HEK293 (cell line): ENCODE measurements around the gene KIFC1.

Source experiments
- KLF16 ChIP-seq: fragments of 450-650 bp; formaldehyde crosslinking; IDR thresholded peaks from 2 replicates; pipeline ENCODE4 v1.5.1; 2017; ENCODE audit warnings: missing biosample characterization, missing genetic modification characterization
- KLF7 ChIP-seq: fragments of 450-650 bp; formaldehyde crosslinking; IDR thresholded peaks from 2 replicates; pipeline ENCODE4 v1.5.1; 2016; ENCODE audit warnings: missing biosample characterization, missing genetic modification characterization, borderline replicate concordance
- MYNN ChIP-seq: fragments of 450-650 bp; formaldehyde crosslinking; IDR thresholded peaks from 2 replicates; pipeline ENCODE4 v1.5.1; 2016; ENCODE audit warnings: missing biosample characterization, missing genetic modification characterization, borderline replicate concordance
- OVOL3 ChIP-seq: fragments of 450-650 bp; formaldehyde crosslinking; IDR thresholded peaks from 2 replicates; pipeline ENCODE4 v1.5.1; 2016; ENCODE audit warnings: missing biosample characterization, missing genetic modification characterization
- SCRT2 ChIP-seq: fragments of 450-650 bp; formaldehyde crosslinking; IDR thresholded peaks from 2 replicates; pipeline ENCODE4 v1.5.1; 2016; ENCODE audit warnings: missing biosample characterization, missing genetic modification characterization
- ZEB2 ChIP-seq: fragments of 450-650 bp; formaldehyde crosslinking; IDR thresholded peaks from 2 replicates; pipeline ENCODE4 v1.5.1; 2016; ENCODE audit warnings: missing biosample characterization, missing genetic modification characterization
- ZFHX2 ChIP-seq: fragments of 450-650 bp; formaldehyde crosslinking; conservative IDR thresholded peaks from 2 replicates; pipeline ENCODE4 v1.5.1; 2016; ENCODE audit warnings: missing biosample characterization, missing genetic modification characterization
- ZIC2 ChIP-seq: fragments of 450-650 bp; formaldehyde crosslinking; IDR thresholded peaks from 2 replicates; pipeline ENCODE4 v1.5.1; 2016; ENCODE audit warnings: missing biosample characterization, missing genetic modification characterization
- ZNF132 ChIP-seq: fragments of 450-650 bp; formaldehyde crosslinking; IDR thresholded peaks from 2 replicates; pipeline ENCODE4 v1.5.1; 2017; ENCODE audit warnings: missing biosample characterization, missing genetic modification characterization, borderline replicate concordance
- ZNF155 ChIP-seq: fragments of 450-650 bp; formaldehyde crosslinking; IDR thresholded peaks from 2 replicates; pipeline ENCODE4 v1.5.1; 2016; ENCODE audit warnings: missing biosample characterization, missing genetic modification characterization
- ZNF169 ChIP-seq: fragments of 450-650 bp; formaldehyde crosslinking; IDR thresholded peaks from 2 replicates; pipeline ENCODE4 v1.5.1; 2016; ENCODE audit warnings: missing biosample characterization, missing genetic modification characterization
- ZNF221 ChIP-seq: fragments of 450-650 bp; formaldehyde crosslinking; IDR thresholded peaks from 2 replicates; pipeline ENCODE4 v1.5.1; 2017; ENCODE audit warnings: missing biosample characterization, missing genetic modification characterization, borderline replicate concordance
- ZNF274 ChIP-seq, 2 experiments: fragments of 200-500 bp in 1 of 2; fragments of 450-650 bp in 1 of 2; sonication (Bioruptor generic) in 1 of 2; formaldehyde crosslinking in 1 of 2; IDR thresholded peaks; 2 replicates each; pipeline versions ENCODE4 v1.5.1 to v1.6.1; 2014 to 2016; ENCODE audit warnings: borderline replicate concordance in 1 of 2, inconsistent platforms in 1 of 2, low read length in 1 of 2, missing biosample characterization in 1 of 2, missing genetic modification characterization in 1 of 2
- ZNF354C ChIP-seq: fragments of 450-650 bp; formaldehyde crosslinking; IDR thresholded peaks from 2 replicates; pipeline ENCODE4 v1.5.1; 2016; ENCODE audit warnings: missing biosample characterization, missing genetic modification characterization, low read depth, borderline replicate concordance
- ZNF391 ChIP-seq: fragments of 450-650 bp; formaldehyde crosslinking; IDR thresholded peaks from 2 replicates; pipeline ENCODE4 v1.5.1; 2016; ENCODE audit warnings: low read depth, missing biosample characterization, missing genetic modification characterization, borderline replicate concordance
- ZNF501 ChIP-seq: fragments of 450-650 bp; formaldehyde crosslinking; IDR thresholded peaks from 2 replicates; pipeline ENCODE4 v1.5.1; 2016; ENCODE audit warnings: missing biosample characterization, missing genetic modification characterization
- ZNF558 ChIP-seq: fragments of 450-650 bp; formaldehyde crosslinking; IDR thresholded peaks from 2 replicates; pipeline ENCODE4 v1.5.1; 2016; ENCODE audit warnings: missing biosample characterization, missing genetic modification characterization
- ZNF561 ChIP-seq: fragments of 450-650 bp; IDR thresholded peaks from 2 replicates; pipeline ENCODE4 v1.5.1; 2018; ENCODE audit warnings: missing biosample characterization, missing genetic modification characterization, borderline replicate concordance
- ZNF660 ChIP-seq: fragments of 450-650 bp; IDR thresholded peaks from 2 replicates; pipeline ENCODE4 v1.5.1; 2018; ENCODE audit warnings: missing biosample characterization, mild to moderate bottlenecking, missing genetic modification characterization
- ZNF670 ChIP-seq: fragments of 450-650 bp; formaldehyde crosslinking; IDR thresholded peaks from 2 replicates; pipeline ENCODE4 v1.5.1; 2016; ENCODE audit warnings: missing biosample characterization, missing genetic modification characterization, low read depth
- ZNF707 ChIP-seq: fragments of 450-650 bp; formaldehyde crosslinking; IDR thresholded peaks from 2 replicates; pipeline ENCODE4 v1.5.1; 2016; ENCODE audit warnings: missing biosample characterization, missing genetic modification characterization
- ZNF76 ChIP-seq: fragments of 450-650 bp; formaldehyde crosslinking; IDR thresholded peaks from 2 replicates; pipeline ENCODE4; 2016; ENCODE audit warnings: low read depth, missing biosample characterization, missing genetic modification characterization, borderline replicate concordance
- ZNF837 ChIP-seq: fragments of 450-650 bp; formaldehyde crosslinking; IDR thresholded peaks from 2 replicates; pipeline ENCODE4 v1.5.1; 2016; ENCODE audit warnings: missing biosample characterization, missing genetic modification characterization
- TF ChIP-seq, protein P1 (sequence below): fragments of 450-650 bp; formaldehyde crosslinking; IDR thresholded peaks from 2 replicates; pipeline ENCODE4 v1.5.1; 2016; ENCODE audit warnings: missing biosample characterization, missing genetic modification characterization, low read depth
- TF ChIP-seq, protein P2 (sequence below): IDR thresholded peaks from 2 replicates; pipeline ENCODE4 v1.6.1; 2011; ENCODE audit warnings: mild to moderate bottlenecking, low read depth, low read length, borderline replicate concordance
- TF ChIP-seq, protein P3 (sequence below): fragments of 450-650 bp; IDR thresholded peaks from 2 replicates; pipeline ENCODE4 v1.5.1; 2018; ENCODE audit warnings: missing biosample characterization, mild to moderate bottlenecking, missing genetic modification characterization
- TF ChIP-seq, protein P4 (sequence below): fragments of 450-650 bp; formaldehyde crosslinking; IDR thresholded peaks from 2 replicates; pipeline ENCODE4 v1.5.1; 2016; ENCODE audit warnings: missing biosample characterization, missing genetic modification characterization
- TF ChIP-seq, protein P5 (sequence below): fragments of 450-650 bp; formaldehyde crosslinking; IDR thresholded peaks from 2 replicates; pipeline ENCODE4 v1.5.1; 2017; ENCODE audit warnings: missing biosample characterization, missing genetic modification characterization
- TF ChIP-seq, protein P6 (sequence below): fragments of 450-650 bp; formaldehyde crosslinking; IDR thresholded peaks from 2 replicates; pipeline ENCODE4 v1.5.1; 2016; ENCODE audit warnings: missing biosample characterization, missing genetic modification characterization

KIFC1 gene

DNA sequence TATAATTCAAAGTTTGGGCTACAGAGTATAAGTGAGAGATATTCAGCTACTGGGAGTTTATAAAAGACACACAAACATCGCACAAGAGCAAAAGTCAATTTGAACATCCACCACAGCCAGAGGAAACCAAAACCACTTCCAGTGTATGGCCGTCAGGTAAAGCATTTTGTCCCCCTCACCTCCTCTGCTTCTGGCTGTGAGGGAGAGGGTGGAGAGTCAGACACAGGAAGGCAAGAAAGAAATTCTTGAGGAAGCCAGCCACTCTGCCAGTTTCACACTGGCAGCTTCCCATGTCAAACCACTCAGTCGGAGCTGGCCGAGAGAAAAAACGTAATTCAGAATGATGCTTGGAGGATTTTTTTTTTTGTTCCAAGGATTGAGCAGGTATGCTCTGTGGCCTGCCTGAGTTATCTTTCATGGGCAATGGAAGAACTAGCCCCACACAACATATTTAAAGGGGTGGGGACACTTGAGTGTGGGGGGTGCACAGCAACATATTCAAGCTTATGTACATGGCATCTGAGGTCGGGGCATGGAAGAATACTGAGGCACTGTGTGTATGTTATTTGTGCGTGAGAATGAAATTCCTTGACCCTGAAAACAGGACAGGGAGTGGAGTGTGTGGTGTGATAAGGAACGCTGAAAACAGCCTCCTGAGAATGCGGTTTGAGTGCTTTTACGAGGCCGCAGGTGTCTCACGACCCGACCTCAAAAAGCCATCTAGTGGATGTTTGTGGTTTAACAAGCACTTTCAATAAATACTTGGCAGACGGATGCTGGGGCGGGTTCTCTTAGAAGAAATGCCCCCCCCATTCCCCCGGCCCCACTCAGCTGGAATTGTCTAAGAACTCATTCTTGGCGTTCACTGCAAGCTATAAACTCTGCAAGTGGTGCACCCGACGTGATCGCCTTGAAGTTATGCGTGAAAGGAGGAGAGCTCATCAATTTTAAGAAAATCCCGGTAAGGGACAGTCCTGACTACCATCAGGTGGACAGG is 46.6 kb upstream of the KIFC1 start (continued):
- TF ChIP-seq, protein P1, sequence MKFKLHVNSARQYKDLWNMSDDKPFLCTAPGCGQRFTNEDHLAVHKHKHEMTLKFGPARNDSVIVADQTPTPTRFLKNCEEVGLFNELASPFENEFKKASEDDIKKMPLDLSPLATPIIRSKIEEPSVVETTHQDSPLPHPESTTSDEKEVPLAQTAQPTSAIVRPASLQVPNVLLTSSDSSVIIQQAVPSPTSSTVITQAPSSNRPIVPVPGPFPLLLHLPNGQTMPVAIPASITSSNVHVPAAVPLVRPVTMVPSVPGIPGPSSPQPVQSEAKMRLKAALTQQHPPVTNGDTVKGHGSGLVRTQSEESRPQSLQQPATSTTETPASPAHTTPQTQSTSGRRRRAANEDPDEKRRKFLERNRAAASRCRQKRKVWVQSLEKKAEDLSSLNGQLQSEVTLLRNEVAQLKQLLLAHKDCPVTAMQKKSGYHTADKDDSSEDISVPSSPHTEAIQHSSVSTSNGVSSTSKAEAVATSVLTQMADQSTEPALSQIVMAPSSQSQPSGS (tag by site-specific recombination), result no peak
- TF ChIP-seq MYNN, result no peak
- TF ChIP-seq, protein P2, sequence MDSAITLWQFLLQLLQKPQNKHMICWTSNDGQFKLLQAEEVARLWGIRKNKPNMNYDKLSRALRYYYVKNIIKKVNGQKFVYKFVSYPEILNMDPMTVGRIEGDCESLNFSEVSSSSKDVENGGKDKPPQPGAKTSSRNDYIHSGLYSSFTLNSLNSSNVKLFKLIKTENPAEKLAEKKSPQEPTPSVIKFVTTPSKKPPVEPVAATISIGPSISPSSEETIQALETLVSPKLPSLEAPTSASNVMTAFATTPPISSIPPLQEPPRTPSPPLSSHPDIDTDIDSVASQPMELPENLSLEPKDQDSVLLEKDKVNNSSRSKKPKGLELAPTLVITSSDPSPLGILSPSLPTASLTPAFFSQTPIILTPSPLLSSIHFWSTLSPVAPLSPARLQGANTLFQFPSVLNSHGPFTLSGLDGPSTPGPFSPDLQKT, result no peak
- TF ChIP-seq ZNF155 (tag by site-specific recombination), result no peak
- no peak for TF ChIP-seq ZNF670
- TF ChIP-seq, protein P3, sequence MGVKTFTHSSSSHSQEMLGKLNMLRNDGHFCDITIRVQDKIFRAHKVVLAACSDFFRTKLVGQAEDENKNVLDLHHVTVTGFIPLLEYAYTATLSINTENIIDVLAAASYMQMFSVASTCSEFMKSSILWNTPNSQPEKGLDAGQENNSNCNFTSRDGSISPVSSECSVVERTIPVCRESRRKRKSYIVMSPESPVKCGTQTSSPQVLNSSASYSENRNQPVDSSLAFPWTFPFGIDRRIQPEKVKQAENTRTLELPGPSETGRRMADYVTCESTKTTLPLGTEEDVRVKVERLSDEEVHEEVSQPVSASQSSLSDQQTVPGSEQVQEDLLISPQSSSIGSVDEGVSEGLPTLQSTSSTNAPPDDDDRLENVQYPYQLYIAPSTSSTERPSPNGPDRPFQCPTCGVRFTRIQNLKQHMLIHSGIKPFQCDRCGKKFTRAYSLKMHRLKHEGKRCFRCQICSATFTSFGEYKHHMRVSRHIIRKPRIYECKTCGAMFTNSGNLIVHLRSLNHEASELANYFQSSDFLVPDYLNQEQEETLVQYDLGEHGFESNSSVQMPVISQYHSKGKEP (tag by site-specific recombination), result no peak
- TF ChIP-seq, protein P4, sequence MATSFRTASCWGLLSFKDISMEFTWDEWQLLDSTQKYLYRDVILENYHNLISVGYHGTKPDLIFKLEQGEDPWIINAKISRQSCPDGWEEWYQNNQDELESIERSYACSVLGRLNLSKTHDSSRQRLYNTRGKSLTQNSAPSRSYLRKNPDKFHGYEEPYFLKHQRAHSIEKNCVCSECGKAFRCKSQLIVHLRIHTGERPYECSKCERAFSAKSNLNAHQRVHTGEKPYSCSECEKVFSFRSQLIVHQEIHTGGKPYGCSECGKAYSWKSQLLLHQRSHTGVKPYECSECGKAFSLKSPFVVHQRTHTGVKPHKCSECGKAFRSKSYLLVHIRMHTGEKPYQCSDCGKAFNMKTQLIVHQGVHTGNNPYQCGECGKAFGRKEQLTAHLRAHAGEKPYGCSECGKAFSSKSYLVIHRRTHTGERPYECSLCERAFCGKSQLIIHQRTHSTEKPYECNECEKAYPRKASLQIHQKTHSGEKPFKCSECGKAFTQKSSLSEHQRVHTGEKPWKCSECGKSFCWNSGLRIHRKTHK (tag by site-specific recombination), result no peak
- peak; percentile 69 for TF ChIP-seq ZNF561 (tag by site-specific recombination)
- peak; percentile 89 for TF ChIP-seq ZEB2 (tag by site-specific recombination)
- no peak; the same call in 1 of the 2 replicates for TF ChIP-seq ZNF76 (tag by site-specific recombination)
- peak; percentile 71; the same call in 1 of the 2 replicates for TF ChIP-seq KLF7 (tag by site-specific recombination)
- TF ChIP-seq KLF16 (tag by site-specific recombination), result no peak
- TF ChIP-seq, protein P5, sequence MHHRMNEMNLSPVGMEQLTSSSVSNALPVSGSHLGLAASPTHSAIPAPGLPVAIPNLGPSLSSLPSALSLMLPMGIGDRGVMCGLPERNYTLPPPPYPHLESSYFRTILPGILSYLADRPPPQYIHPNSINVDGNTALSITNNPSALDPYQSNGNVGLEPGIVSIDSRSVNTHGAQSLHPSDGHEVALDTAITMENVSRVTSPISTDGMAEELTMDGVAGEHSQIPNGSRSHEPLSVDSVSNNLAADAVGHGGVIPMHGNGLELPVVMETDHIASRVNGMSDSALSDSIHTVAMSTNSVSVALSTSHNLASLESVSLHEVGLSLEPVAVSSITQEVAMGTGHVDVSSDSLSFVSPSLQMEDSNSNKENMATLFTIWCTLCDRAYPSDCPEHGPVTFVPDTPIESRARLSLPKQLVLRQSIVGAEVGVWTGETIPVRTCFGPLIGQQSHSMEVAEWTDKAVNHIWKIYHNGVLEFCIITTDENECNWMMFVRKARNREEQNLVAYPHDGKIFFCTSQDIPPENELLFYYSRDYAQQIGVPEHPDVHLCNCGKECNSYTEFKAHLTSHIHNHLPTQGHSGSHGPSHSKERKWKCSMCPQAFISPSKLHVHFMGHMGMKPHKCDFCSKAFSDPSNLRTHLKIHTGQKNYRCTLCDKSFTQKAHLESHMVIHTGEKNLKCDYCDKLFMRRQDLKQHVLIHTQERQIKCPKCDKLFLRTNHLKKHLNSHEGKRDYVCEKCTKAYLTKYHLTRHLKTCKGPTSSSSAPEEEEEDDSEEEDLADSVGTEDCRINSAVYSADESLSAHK (tag by site-specific recombination), result peak; percentile 82
- TF ChIP-seq ZNF660 (tag by site-specific recombination), result no peak; the same call in 1 of the 2 replicates
- no peak for TF ChIP-seq ZNF837 (tag by site-specific recombination)
- no peak for TF ChIP-seq ZNF132 (tag by site-specific recombination)
- TF ChIP-seq ZNF501 (tag by site-specific recombination), result no peak
- peak; percentile 74 for TF ChIP-seq SCRT2
- no peak for TF ChIP-seq ZNF274 (IDR thresholded peaks at IDR 0.05; ENCODE audit: low read length)
- no peak for TF ChIP-seq ZNF274 (tag by site-specific recombination; IDR thresholded peaks at IDR 0.05; ENCODE audit: borderline replicate concordance)
- no peak for TF ChIP-seq ZFHX2 (tag by site-specific recombination)
- TF ChIP-seq, protein P6, sequence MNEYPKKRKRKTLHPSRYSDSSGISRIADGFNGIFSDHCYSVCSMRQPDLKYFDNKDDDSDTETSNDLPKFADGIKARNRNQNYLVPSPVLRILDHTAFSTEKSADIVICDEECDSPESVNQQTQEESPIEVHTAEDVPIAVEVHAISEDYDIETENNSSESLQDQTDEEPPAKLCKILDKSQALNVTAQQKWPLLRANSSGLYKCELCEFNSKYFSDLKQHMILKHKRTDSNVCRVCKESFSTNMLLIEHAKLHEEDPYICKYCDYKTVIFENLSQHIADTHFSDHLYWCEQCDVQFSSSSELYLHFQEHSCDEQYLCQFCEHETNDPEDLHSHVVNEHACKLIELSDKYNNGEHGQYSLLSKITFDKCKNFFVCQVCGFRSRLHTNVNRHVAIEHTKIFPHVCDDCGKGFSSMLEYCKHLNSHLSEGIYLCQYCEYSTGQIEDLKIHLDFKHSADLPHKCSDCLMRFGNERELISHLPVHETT (tag by site-specific recombination), result no peak; the same call in 1 of the 2 replicates
- TF ChIP-seq ZNF707 (tag by site-specific recombination), result peak; percentile 68
- TF ChIP-seq ZNF391, result no peak
- TF ChIP-seq OVOL3 (tag by site-specific recombination), result 0 out of 2 replicates have a peak, but pooled peaks have one; percentile 27
- TF ChIP-seq ZNF558 (tag by site-specific recombination), result no peak
- TF ChIP-seq ZNF221 (tag by site-specific recombination), result no peak
- peak; percentile 32; the same call in 1 of the 2 replicates for TF ChIP-seq ZIC2
- TF ChIP-seq ZNF354C (tag by site-specific recombination), result no peak
- no peak for TF ChIP-seq ZNF169 (tag by site-specific recombination)
